Renal pelvis (tissue), 4 donors: ENCODE data around the gene ZDHHC1. TPM values are rescaled to one million over a fixed set of nuclear protein-coding genes. Genes with fewer than 3 reads are reported as not detected.
"Not testable (repeated sequence)": the region's sequence is repeated elsewhere in the genome, so short reads cannot be mapped to it uniquely, and the experiment has no call there.

ENCODE experiments used
- DNase-seq: peaks from one replicate; pipeline ENCODE4 v3.0.0-alpha.2; 2013
- polyA plus RNA-seq, 3 donors: library from polyadenylated mRNA; unstranded; fragments of 120-200 nt; gene quantifications; one replicate each; pipeline ENCODE4 v1.2.1, GENCODE V29; 2013; ENCODE audit not compliant: insufficient read length in 3 of 3

ZDHHC1 gene
- polyA plus RNA-seq, 3 donors: 14.7 to 18.3 (median 15.4) TPM

DNA sequence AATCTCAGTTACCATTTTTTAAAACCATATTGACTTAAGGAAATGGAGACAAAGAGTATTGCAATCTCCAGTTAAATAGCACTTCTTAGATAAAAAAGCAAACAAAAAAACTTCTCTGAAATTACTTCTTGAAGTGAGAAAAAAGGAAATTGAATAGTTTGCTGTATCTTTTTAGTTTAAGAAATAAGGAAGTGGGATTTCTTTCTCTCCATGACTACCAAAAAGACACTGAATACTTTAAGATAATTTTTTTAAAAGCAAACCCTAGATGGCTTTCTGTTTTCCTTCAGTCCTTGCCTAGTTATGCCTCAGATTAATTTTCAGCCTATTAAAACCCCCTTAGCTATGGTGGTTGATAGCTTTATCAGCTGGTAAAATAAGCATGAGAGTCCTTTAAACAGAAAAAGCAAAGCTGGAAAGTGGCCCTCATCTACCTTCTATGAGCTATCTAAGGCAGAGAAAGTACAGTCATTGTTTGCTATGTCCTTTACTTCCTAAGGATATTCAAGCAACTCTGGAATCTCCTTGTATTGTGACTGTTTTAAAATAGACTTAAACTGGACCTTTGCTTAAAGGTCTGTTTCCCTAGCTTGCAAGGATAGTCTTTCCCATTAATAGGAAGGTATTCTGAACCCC lies 51.6 kb downstream of the ZDHHC1 start:
- DNase-seq: no peak

DNA sequence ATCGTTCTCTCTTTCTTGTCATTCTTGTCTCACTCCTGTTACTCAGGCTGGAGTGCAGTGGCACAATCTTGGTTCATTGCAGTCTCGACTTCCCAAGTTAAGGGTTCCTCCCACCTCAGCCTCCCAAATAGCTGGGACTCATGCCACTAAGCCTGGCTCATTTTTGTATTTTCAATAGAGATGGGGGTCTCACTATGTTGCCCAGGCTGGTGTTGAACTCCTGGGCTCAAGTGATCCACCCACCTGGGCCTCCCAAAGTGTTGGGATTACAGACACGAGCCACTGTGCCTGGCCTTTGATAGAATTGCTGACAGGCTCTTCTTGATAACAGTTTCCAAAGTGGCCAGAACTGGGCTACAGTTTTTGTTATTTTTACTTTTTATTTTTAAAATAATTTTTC lies 55.2 kb downstream of the ZDHHC1 start:
- no peak for DNase-seq

DNA sequence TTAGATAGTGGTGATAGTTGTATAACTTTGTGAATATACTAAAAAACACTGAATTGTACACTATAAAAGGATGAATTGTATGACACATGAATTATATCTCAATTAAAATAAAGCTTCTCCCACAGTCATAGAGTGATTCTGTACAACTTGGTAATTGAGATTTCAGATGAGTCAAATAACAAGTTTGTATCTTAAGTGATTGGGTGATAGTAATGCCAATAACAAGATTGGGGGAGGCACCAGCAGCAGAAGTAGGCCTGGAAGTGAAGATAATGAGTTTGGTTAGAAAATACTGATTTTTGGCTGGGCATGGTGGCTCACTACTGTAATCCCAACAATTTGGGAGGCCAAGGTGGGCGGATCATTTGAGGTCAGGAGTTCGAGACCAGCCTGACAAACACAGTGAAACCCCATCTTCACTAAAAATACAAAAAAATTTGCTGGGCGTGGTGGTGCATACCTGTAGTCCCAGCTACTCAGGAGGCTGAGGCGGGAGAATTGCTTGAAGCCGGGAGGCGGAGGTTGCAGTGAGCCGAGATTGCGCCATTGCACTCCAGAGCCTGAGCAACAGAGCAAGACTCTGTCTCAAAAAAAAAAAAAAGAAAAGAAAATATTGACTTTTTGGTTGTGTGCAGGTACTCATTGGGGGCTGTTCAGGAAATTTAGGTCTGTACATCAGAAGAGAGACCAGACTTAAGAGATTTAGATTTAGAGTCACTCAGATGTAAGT lies 56.6 kb downstream of the ZDHHC1 start:
- not testable (repeated sequence) for DNase-seq

DNA sequence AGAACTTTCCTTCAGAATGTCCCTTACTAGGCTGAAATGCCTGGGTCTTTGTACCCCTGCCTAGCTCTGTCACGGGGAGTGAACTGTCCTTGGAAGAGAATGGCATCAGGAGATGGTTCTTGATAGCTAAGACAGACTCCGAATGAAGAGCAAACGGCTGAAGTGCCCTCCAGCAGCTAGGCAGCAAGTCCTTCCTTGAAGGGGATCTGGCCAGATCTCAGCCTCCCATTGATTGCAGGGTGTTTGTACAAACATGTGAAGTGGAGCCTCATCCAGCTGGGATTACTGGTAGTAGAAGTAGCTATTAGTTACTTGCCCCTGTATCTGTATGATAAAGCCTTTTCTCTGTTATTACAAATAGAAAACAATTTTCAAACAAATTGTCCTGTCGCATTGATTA lies 58.7 kb downstream of the ZDHHC1 start:
- DNase-seq: no peak

DNA sequence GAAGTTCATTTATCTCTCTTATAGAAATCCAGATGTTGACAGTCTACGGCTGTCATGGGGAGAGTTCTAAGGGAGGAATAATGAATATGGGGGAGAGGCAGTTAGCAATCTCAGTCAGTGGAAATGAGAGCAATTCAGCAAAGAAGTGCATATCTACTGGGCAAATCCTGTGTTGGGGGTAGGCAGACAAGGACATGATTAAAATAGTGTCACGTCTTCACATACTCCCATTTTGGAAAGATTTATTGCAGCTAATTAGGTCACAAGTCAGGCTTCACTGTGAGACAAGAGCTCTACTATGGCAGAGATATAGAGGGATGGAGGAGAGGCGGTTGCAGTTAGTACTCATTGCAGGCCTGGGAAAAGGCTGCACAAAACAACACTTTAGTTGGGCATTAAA lies 59.9 kb downstream of the ZDHHC1 start:
- peak; percentile 87 for DNase-seq

DNA sequence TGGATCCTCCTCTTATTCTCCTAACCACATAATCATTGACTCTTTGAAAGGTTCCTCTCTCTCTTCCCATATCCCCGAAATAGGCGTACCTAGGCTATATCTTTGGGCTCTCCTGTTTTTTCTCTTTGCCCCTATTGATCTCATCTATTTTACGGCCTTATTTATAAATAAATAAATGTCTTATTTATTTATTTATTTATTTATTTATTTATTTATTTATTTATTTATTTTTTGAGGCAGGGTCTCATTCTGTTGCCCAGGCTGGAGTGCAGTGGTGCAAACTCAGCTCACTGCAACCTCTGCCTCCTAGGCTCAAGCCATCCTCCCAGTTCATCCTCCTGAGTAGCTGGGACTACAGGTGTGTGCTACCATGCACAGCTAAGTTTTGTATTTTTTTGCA lies 63.8 kb downstream of the ZDHHC1 start:
- not testable (repeated sequence) for DNase-seq

DNA sequence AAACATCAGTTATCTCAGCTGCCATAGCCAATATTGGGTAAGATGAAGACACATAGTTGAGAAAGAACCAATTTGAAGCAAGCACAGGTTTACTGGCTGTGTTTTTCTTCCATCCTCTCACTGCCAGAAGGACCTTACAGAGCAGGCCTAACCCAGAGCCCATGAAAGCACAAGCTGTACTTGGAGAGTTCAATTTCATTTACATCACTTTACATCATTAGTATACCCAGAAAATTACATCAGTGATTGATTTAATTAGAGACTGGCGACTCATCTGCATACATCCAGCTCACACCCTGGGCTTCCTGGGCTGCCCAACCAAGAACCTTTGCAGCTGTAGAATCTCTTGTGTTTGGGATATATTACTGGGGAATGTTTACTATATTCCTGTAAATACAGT lies 66.0 kb downstream of the ZDHHC1 start:
- DNase-seq: no peak

DNA sequence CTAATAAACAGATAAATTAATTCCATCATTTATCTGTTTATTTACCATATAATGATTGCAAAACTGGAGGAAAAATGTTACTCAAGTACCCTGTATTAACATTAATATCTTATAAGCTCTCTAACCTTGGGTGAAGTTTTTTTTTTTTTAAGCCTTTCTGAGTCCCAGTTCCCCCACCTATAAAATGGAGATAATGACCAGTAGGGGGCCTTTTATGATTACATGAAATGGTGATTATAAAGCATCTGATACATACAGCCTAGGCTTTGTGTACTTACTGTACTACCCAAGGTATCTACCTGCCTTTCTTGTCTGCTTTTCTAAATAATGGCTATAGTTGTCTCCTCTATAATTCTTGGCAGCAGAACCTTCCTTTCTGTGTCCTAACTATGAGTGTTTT lies 67.1 kb downstream of the ZDHHC1 start:
- DNase-seq: no peak

DNA sequence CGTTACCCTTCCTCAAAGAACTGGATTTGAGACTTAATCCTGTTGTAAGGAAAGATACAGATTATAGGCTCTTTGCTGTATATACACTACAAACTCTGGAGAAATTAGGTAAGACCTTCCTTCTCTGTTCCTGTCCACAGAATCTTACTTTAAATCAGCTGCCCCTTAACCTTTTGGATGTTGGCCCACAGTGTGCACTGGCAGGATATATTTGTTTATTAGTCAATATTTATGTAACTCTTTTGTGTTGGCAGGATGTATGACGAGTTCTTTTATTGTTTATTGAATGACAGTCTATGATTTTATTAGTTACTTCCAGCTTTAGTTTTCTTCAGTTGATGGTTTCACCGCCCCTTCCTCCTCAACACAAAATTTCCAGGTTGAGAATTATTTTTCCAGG lies 69.9 kb downstream of the ZDHHC1 start:
- no peak for DNase-seq

DNA sequence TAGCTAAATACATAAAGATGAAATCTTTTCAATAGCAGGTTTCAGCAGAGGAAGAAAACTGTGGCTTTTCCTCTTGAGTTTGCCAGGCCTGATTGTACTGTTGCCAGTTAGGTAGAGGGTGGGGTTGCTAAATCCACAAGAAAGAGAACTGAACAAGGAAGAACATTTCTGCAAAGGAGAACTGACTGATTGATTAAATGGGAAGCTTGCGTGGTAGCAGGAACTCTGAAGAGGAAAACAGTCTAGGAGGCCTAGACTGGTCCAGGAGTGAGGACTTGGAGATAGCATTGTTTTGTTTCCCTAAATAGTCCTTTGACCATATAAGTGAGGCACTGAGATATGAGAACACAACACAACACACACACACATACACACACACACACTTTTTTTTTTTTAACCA lies 70.9 kb downstream of the ZDHHC1 start:
- no peak for DNase-seq

Other genes starting within 250 kb of the ZDHHC1 start
- gene NOL3, start 245.9 kb downstream of the ZDHHC1 start, polyA plus RNA-seq: 1 to 10 TPM; 4.1 to 9.5 (median 7.6) TPM
- gene MATCAP1, start 232.5 kb downstream of the ZDHHC1 start, polyA plus RNA-seq: 10 to 100 TPM; 34.7 to 53.0 (median 50.1) TPM
- 1 to 10 TPM; 6.5 to 7.2 (median 6.7) TPM for gene EXOC3L1, start 226.3 kb downstream of the ZDHHC1 start, polyA plus RNA-seq
- gene E2F4, start 224.3 kb downstream of the ZDHHC1 start, polyA plus RNA-seq: 10 to 100 TPM; 65.5 to 72.7 (median 65.9) TPM
- 1 to 10 TPM; 6.7 to 7.0 (median 6.9) TPM for gene ELMO3, start 217.3 kb downstream of the ZDHHC1 start, polyA plus RNA-seq
- gene TMEM208, start 189.3 kb downstream of the ZDHHC1 start, polyA plus RNA-seq: 10 to 100 TPM; 40.1 to 49.4 (median 45.5) TPM
- 10 to 100 TPM; 45.1 to 48.9 (median 47.5) TPM for gene FHOD1, start 169.0 kb downstream of the ZDHHC1 start, polyA plus RNA-seq
- gene SLC9A5, start 167.5 kb downstream of the ZDHHC1 start, polyA plus RNA-seq: 1 to 10 TPM; 2.7 to 6.3 (median 5.6) TPM
- 10 to 100 TPM; 12.0 to 17.5 (median 13.8) TPM for gene PLEKHG4, start 136.9 kb downstream of the ZDHHC1 start, polyA plus RNA-seq
- gene KCTD19, start 89.7 kb downstream of the ZDHHC1 start, polyA plus RNA-seq: 1 to 10 TPM; 1.1 to 3.1 (median 2.9) TPM
- gene LRRC36, start 89.7 kb downstream of the ZDHHC1 start, polyA plus RNA-seq: 1 to 10 TPM; 2.9 to 9.9 (median 8.1) TPM
- gene TPPP3, start 23.0 kb downstream of the ZDHHC1 start, polyA plus RNA-seq: 10 to 100 TPM; 64.7 to 71.8 (median 69.9) TPM
- gene HSD11B2, start 14.6 kb upstream of the ZDHHC1 start, polyA plus RNA-seq: 10 to 100 TPM; 44.9 to 77.6 (median 57.3) TPM
- 100 to 1,000 TPM in 1 of 3 donors, 10 to 100 TPM in 2; 81.3 to 100 (median 90.2) TPM for gene ATP6V0D1, start 64.7 kb upstream of the ZDHHC1 start, polyA plus RNA-seq
- under 1 TPM in 2 of 3 donors, not detected in 1; 0.40 to 0.91 TPM for gene AGRP, start 67.1 kb upstream of the ZDHHC1 start, polyA plus RNA-seq
- 100 to 1,000 TPM; 135 to 155 (median 147) TPM for gene RIPOR1, start 112.4 kb upstream of the ZDHHC1 start, polyA plus RNA-seq
- gene CTCF, start 146.0 kb upstream of the ZDHHC1 start, polyA plus RNA-seq: 10 to 100 TPM; 71.9 to 78.4 (median 75.6) TPM
- 1 to 10 TPM in 2 of 3 donors, under 1 TPM in 1; 0.95 to 2.1 (median 1.3) TPM for gene CARMIL2, start 228.7 kb upstream of the ZDHHC1 start, polyA plus RNA-seq
- 10 to 100 TPM; 23.7 to 31.6 (median 26.6) TPM for gene ACD, start 243.8 kb upstream of the ZDHHC1 start, polyA plus RNA-seq
- 1 to 10 TPM; 3.5 to 3.9 (median 3.6) TPM for gene PARD6A, start 244.5 kb upstream of the ZDHHC1 start, polyA plus RNA-seq